H9 (cell line): ENCODE data around the gene RPL27. TPM values are rescaled to one million over a fixed set of nuclear protein-coding genes. Genes with fewer than 3 reads are reported as not detected.

Experiments used
- DNase-seq: peaks from one replicate; pipeline ENCODE4 v3.0.0-alpha.2; 2017
- H2AFZ ChIP-seq: one replicate; pipeline ENCODE4 v1.6.1; 2013; ENCODE audit warnings: mild to moderate bottlenecking, low read length, control low read depth, moderate library complexity
- H2AK5ac ChIP-seq: 2 replicates; pipeline ENCODE4 v1.6.1; 2013; ENCODE audit warnings: low read length, control low read depth, mixed read lengths; ENCODE audit not compliant: insufficient read length
- H2BK120ac ChIP-seq: one replicate; pipeline ENCODE4 v1.6.1; 2013; ENCODE audit warnings: low read depth, mild to moderate bottlenecking, low read length, control low read depth, inconsistent platforms; ENCODE audit not compliant: poor library complexity, severe bottlenecking
- H2BK12ac ChIP-seq: 2 replicates; pipeline ENCODE4 v1.6.1; 2013; ENCODE audit warnings: low read length, control low read depth, mixed read lengths, low read depth; ENCODE audit not compliant: insufficient read length
- H2BK15ac ChIP-seq: 2 replicates; pipeline ENCODE4 v1.6.1; 2013; ENCODE audit warnings: low read depth, low read length, control low read depth
- H2BK20ac ChIP-seq: one replicate; pipeline ENCODE4 v1.6.1; 2013; ENCODE audit warnings: low read depth, mild to moderate bottlenecking, low read length, control low read depth, inconsistent platforms; ENCODE audit not compliant: poor library complexity, severe bottlenecking
- H2BK5ac ChIP-seq: 2 replicates; pipeline ENCODE4 v1.6.1; 2013; ENCODE audit warnings: low read length, control low read depth, mixed read lengths; ENCODE audit not compliant: insufficient read length
- H3K14ac ChIP-seq: 2 replicates; pipeline ENCODE4 v1.6.1; 2013; ENCODE audit warnings: low read length, control low read depth; ENCODE audit not compliant: insufficient read depth
- H3K18ac ChIP-seq: 2 replicates; pipeline ENCODE4 v1.6.1; 2013; ENCODE audit warnings: low read depth, mild to moderate bottlenecking, mixed read lengths, low read length, control low read depth; ENCODE audit not compliant: insufficient read length
- H3K23ac ChIP-seq: 2 replicates; pipeline ENCODE4 v1.6.1; 2013; ENCODE audit warnings: low read length, control low read depth, mixed read lengths, low read depth; ENCODE audit not compliant: insufficient read length
- H3K23me2 ChIP-seq: 2 replicates; pipeline ENCODE4 v1.6.1; 2013; ENCODE audit warnings: low read depth, mild to moderate bottlenecking, mixed read lengths, low read length, control low read depth; ENCODE audit not compliant: insufficient read length, poor library complexity, severe bottlenecking
- H3K27ac ChIP-seq: 2 replicates; pipeline ENCODE4 v1.5.1; 2013; ENCODE audit warnings: low read length, control low read depth, mixed read lengths, low read depth; ENCODE audit not compliant: insufficient read length
- H3K27me3 ChIP-seq: 2 replicates; pipeline ENCODE4 v1.6.1; 2013; ENCODE audit warnings: low read length, control low read depth, inconsistent platforms; ENCODE audit not compliant: insufficient read depth
- H3K4ac ChIP-seq: 2 replicates; pipeline ENCODE4 v1.6.1; 2013; ENCODE audit warnings: low read depth, mild to moderate bottlenecking, control low read depth, inconsistent platforms, low read length, moderate library complexity
- H3K4me1 ChIP-seq: 2 replicates; pipeline ENCODE4 v1.6.1; 2013; ENCODE audit warnings: low read length, control low read depth, inconsistent platforms; ENCODE audit not compliant: insufficient read depth
- H3K4me2 ChIP-seq: 2 replicates; pipeline ENCODE4 v1.6.1; 2013; ENCODE audit warnings: low read length, control low read depth, mixed read lengths; ENCODE audit not compliant: insufficient read length, insufficient read depth
- H3K56ac ChIP-seq: 2 replicates; pipeline ENCODE4 v1.6.1; 2013; ENCODE audit warnings: low read depth, mild to moderate bottlenecking, mixed read lengths, low read length, control low read depth; ENCODE audit not compliant: insufficient read length
- H3K79me1 ChIP-seq: 2 replicates; pipeline ENCODE4 v1.6.1; 2013; ENCODE audit warnings: low read depth, mild to moderate bottlenecking, moderate library complexity, low read length, control low read depth, inconsistent platforms; ENCODE audit not compliant: insufficient read depth, poor library complexity, severe bottlenecking
- H3K79me2 ChIP-seq: 2 replicates; pipeline ENCODE4 v1.6.1; 2013; ENCODE audit warnings: low read length, control low read depth, inconsistent platforms; ENCODE audit not compliant: insufficient read depth
- H3K9ac ChIP-seq: 2 replicates; pipeline ENCODE4 v1.6.1; 2013; ENCODE audit warnings: low read length, control low read depth, mixed read lengths; ENCODE audit not compliant: insufficient read length; ENCODE audit errors: extremely low read depth
- H3K9me3 ChIP-seq: one replicate; pipeline ENCODE4 v1.6.1; 2013; ENCODE audit warnings: low read depth, low read length, inconsistent platforms; ENCODE audit not compliant: control insufficient read depth
- H3T11ph ChIP-seq: one replicate; pipeline ENCODE4 v1.6.1; 2013; ENCODE audit warnings: mild to moderate bottlenecking, low read length, control low read depth, inconsistent platforms
- H4K20me1 ChIP-seq: one replicate; pipeline ENCODE4 v1.6.1; 2013; ENCODE audit not compliant: control insufficient read depth, insufficient read length, insufficient read depth
- H4K5ac ChIP-seq: 2 replicates; pipeline ENCODE4 v1.6.1; 2013; ENCODE audit warnings: low read depth, mild to moderate bottlenecking, mixed read lengths, low read length, control low read depth; ENCODE audit not compliant: insufficient read length
- H4K8ac ChIP-seq: replicated peaks from 2 replicates; pipeline ENCODE4 v1.6.1; 2013; ENCODE audit warnings: low read length, control low read depth, mixed read lengths, low read depth; ENCODE audit not compliant: insufficient read length
- H4K91ac ChIP-seq: 2 replicates; pipeline ENCODE4 v1.6.1; 2013; ENCODE audit warnings: low read depth, mild to moderate bottlenecking, moderate library complexity, mixed read lengths, low read length, control low read depth; ENCODE audit not compliant: insufficient read length
- H3K27ac Mint-ChIP-seq, 3 experiments: 2 replicates in 2 of 3; 3 replicates in 1 of 3; pipeline ENCODE4 v1.8.0; 2020 to 2021; ENCODE audit warnings: mixed read lengths in 3 of 3, mild to moderate bottlenecking in 1 of 3, moderate library complexity in 1 of 3
- H3K27me3 Mint-ChIP-seq: 2 replicates; pipeline ENCODE4 v1.8.0; 2021; ENCODE audit warnings: low read depth, mild to moderate bottlenecking, moderate library complexity, mixed read lengths
- H3K36me3 Mint-ChIP-seq, 3 experiments: 2 replicates in 2 of 3; 3 replicates in 1 of 3; pipeline ENCODE4 v1.8.0; 2020 to 2021; ENCODE audit warnings: low read depth in 3 of 3, mixed read lengths in 3 of 3; ENCODE audit not compliant: insufficient read depth in 1 of 3
- H3K4me1 Mint-ChIP-seq, 2 experiments: 2 replicates each; pipeline ENCODE4 v1.8.0; 2020; ENCODE audit warnings: mixed read lengths in 2 of 2
- H3K4me3 Mint-ChIP-seq, 2 experiments: 2 replicates in 1 of 2; 3 replicates in 1 of 2; pipeline ENCODE4 v1.8.0; 2020 to 2021; ENCODE audit warnings: mild to moderate bottlenecking in 2 of 2, mixed read lengths in 2 of 2, moderate library complexity in 1 of 2
- H3K9me3 Mint-ChIP-seq, 2 experiments: 2 replicates in 1 of 2; 3 replicates in 1 of 2; pipeline ENCODE4 v1.8.0; 2020; ENCODE audit warnings: mild to moderate bottlenecking in 2 of 2, mixed read lengths in 2 of 2, moderate library complexity in 1 of 2
- CTCF ChIP-seq: fragments of 200-600 bp; sonication (generic); conservative IDR thresholded peaks from 3 replicates; pipeline ENCODE4 v1.8.0; 2021; ENCODE audit warnings: antibody characterized with exemption, mild to moderate bottlenecking
- WGBS: extraction: QIAGEN DNeasy Blood & Tissue Kit; methylation state at CpG from one replicate; pipeline ENCODE4 v1.1.7; 2013; ENCODE audit warnings: missing lambda C conversion rate, low lambda C conversion rate, mixed read lengths; ENCODE audit not compliant: insufficient read length; ENCODE audit errors: extremely low coverage; 5-methylcytosine and 5-hydroxymethylcytosine counted together
- total RNA-seq: library from RNA; stranded (reverse); gene quantifications from 2 replicates; pipeline ENCODE4 v1.2.1, GENCODE V29; 2021

The RPL27 gene
- total RNA-seq, 1 experiment from 2014 or later: 1,514 TPM

GRCh38 chr17:43039646-43040045 lies 41.4 kb downstream of the RPL27 start:
- H3K36me3 Mint-ChIP-seq: peaks cover 5 to 8% (median 7%) of the 10 kb centered on the region in 3 experiments; a peak in 4 of 7 replicates
- Histone ChIP-seq H2BK5ac (no peak overlapping the region), H4K20me1 (no peaks in the 10 kb centered on the region), H3K9ac (no peak overlapping the region), H3K23ac (no peak overlapping the region), H2AFZ (no peak overlapping the region), H4K5ac (no peak overlapping the region), H3K18ac (no peak overlapping the region), H2BK20ac (no peak overlapping the region), H3K23me2 (no peaks in the 10 kb centered on the region), H3K27ac (no peak overlapping the region), H3K14ac (no peak overlapping the region), H4K91ac (no peak overlapping the region), H3K4ac (no peak overlapping the region), H2BK12ac (no peak overlapping the region), H2BK15ac (no peak overlapping the region), H3K9me3 (no peaks in the 10 kb centered on the region), H3K79me2 (no peaks in the 10 kb centered on the region), H3K56ac (no peak overlapping the region), H3K4me1 (peaks cover 14% of the 10 kb centered on the region; the same call in 1 of the 2 replicates), H3K4me2 (no peak overlapping the region), H4K8ac (no peak overlapping the region), H3K79me1 (no peaks in the 10 kb centered on the region), H3K27me3 (no peaks in the 10 kb centered on the region), H2AK5ac (no peak overlapping the region), H3T11ph (no peak overlapping the region), H2BK120ac (no peak overlapping the region)
- no peaks in the 10 kb centered on the region for H3K27me3 Mint-ChIP-seq
- no peak for TF ChIP-seq CTCF
- H3K9me3 Mint-ChIP-seq: no peaks in the 10 kb centered on the region; a peak in 1 of 5 replicates
- DNase-seq: no peak
- H3K4me1 Mint-ChIP-seq: peaks cover 68 to 81% of the 10 kb centered on the region in 2 experiments
- no peak overlapping the region; a peak in 1 of 5 replicates for H3K4me3 Mint-ChIP-seq
- H3K27ac Mint-ChIP-seq: peak overlapping the region in 2 of 3 experiments; percentile 4 to 94; a peak in 3 of 7 replicates
- no CpG with 5 or more reads among the region's 2 CpGs for WGBS
